K562 (cell line): ENCODE data around the gene LUC7L. TPM values are rescaled to one million over a fixed set of nuclear protein-coding genes. Genes with fewer than 3 reads are reported as not detected.

Experiments
- ATAC-seq: fragments of 200-7000 bp; cut with Tn5 transposase; 3 replicates; pipeline ENCODE4 v1.9.1; 2020; ENCODE audit warnings: moderate library complexity
- BruUV-seq: library from RNA; stranded (reverse); fragments of 400-500 nt; replicated peaks from 2 replicates; lab custom pipeline; 2021; lab: Mats Ljungman, UMichigan
- CTCF ChIA-PET: fragments of 300-600 bp; formaldehyde crosslinking; extraction: SDS; loops from one replicate; lab custom pipeline; 2021; ENCODE audit warnings: low intra/inter-chr PET ratio; lab: Yijun Ruan, JAX
- POLR2A ChIA-PET: fragments of 300-600, 350-650 bp; sonication (Branson Sonifier 250); formaldehyde crosslinking; extraction: SDS; loops from one replicate; lab custom pipeline; 2021; ENCODE audit warnings: antibody characterized with exemption, inconsistent platforms; lab: Yijun Ruan, JAX
- DNase-seq, 4 experiments: peaks; one replicate each; pipeline versions ENCODE4 v3.0.0 to v3.0.0-alpha.2; 2011 to 2018; ENCODE audit warnings: low spot score in 3 of 4, mixed read lengths in 3 of 4; ENCODE audit errors: extremely low read depth in 1 of 4
- FAIRE-seq: peaks from 2 replicates; lab custom pipeline; 2011; peaks lifted over from hg19 to GRCh38; lab: Jason Lieb, UNC
- H2AFZ ChIP-seq: 2 replicates; pipeline ENCODE4 v1.6.0; 2011; ENCODE audit warnings: low read depth, low read length, control low read depth, inconsistent platforms
- H3K27ac ChIP-seq: fragments of 200-600 bp; 3 replicates; pipeline ENCODE4 v1.8.0; 2011; ENCODE audit warnings: low read depth, mild to moderate bottlenecking, control low read depth, inconsistent platforms, low read length, moderate library complexity, mixed read lengths; ENCODE audit errors: extremely low read depth
- H3K27me3 ChIP-seq, 2 experiments: fragments of 300-600 bp in 1 of 2; 2 replicates in 1 of 2; 3 replicates in 1 of 2; pipeline versions ENCODE4 v1.6.0 to v1.8.0; 2011; ENCODE audit warnings: inconsistent platforms in 2 of 2, low read length in 2 of 2, mild to moderate bottlenecking in 1 of 2, mixed read lengths in 1 of 2, moderate library complexity in 1 of 2; ENCODE audit not compliant: control insufficient read depth in 2 of 2, insufficient read depth in 2 of 2
- H3K36me3 ChIP-seq: fragments of 300-600 bp; 3 replicates; pipeline ENCODE4 v1.8.0; 2011; ENCODE audit warnings: mild to moderate bottlenecking, low read length, inconsistent platforms; ENCODE audit not compliant: control insufficient read depth, insufficient read depth
- H3K4me1 ChIP-seq, 2 experiments: fragments of 200-600 bp in 1 of 2; replicated peaks in 1 of 2; 2 replicates in 1 of 2; 3 replicates in 1 of 2; pipeline versions ENCODE4 v1.5.1 to v1.8.0; 2011; ENCODE audit warnings: inconsistent platforms in 2 of 2, low read length in 2 of 2, mild to moderate bottlenecking in 1 of 2, mixed read lengths in 1 of 2, moderate library complexity in 1 of 2; ENCODE audit not compliant: control insufficient read depth in 2 of 2, insufficient read depth in 2 of 2
- H3K4me2 ChIP-seq: 2 replicates; pipeline ENCODE4 v1.6.1; 2011; ENCODE audit warnings: low read length, control low read depth, inconsistent platforms, mixed read lengths; ENCODE audit not compliant: insufficient read depth
- H3K4me3 ChIP-seq: fragments of 200-600 bp; sonication (generic), shearing (Covaris generic); 2 replicates; pipeline ENCODE4 v1.5.1; 2016; ENCODE audit warnings: control low read depth, inconsistent platforms
- H3K79me2 ChIP-seq: fragments of 200-600 bp; 3 replicates; pipeline ENCODE4 v1.8.0; 2011; ENCODE audit warnings: low read length, inconsistent platforms; ENCODE audit not compliant: control insufficient read depth, insufficient read depth
- H3K9ac ChIP-seq, 2 experiments: 2 replicates each; pipeline versions ENCODE4 v1.6.0 to v1.6.1; 2011; ENCODE audit warnings: low read depth in 2 of 2, low read length in 2 of 2, control low read depth in 1 of 2, inconsistent platforms in 1 of 2, mild to moderate bottlenecking in 1 of 2, mixed read lengths in 1 of 2; ENCODE audit not compliant: insufficient read depth in 1 of 2
- H3K9me1 ChIP-seq: one replicate; pipeline ENCODE4 v1.6.0; 2011; ENCODE audit warnings: inconsistent platforms, mild to moderate bottlenecking, low read length, moderate library complexity; ENCODE audit not compliant: control insufficient read depth, insufficient read depth
- H3K9me3 ChIP-seq: replicated peaks from 2 replicates; pipeline ENCODE4 v1.5.1; 2011; ENCODE audit warnings: low read depth, low read length, inconsistent platforms; ENCODE audit not compliant: control insufficient read depth, insufficient read depth
- H4K20me1 ChIP-seq: replicated peaks from 2 replicates; pipeline ENCODE4 v1.6.1; 2011; ENCODE audit warnings: low read length, inconsistent platforms, mixed read lengths; ENCODE audit not compliant: control insufficient read depth, insufficient read depth
- HINFP ChIP-seq: fragments of 450-650 bp; conservative IDR thresholded peaks from 2 replicates; pipeline ENCODE4 v1.6.1; 2016; ENCODE audit warnings: missing genetic modification characterization, low read depth, mild to moderate bottlenecking, control low read depth, missing compliant biosample characterization
- POLR2G ChIP-seq: fragments of 200-400 bp; formaldehyde crosslinking; IDR thresholded peaks from 2 replicates; pipeline ENCODE4 v1.6.1; 2017; ENCODE audit warnings: low read depth, mild to moderate bottlenecking, antibody characterized with exemption, low read length, moderate library complexity
- POLR3G ChIP-seq: IDR thresholded peaks from 2 replicates; pipeline ENCODE4 v1.6.1; 2011; ENCODE audit not compliant: insufficient read length, insufficient replicate concordance; ENCODE audit errors: extremely low read depth
- POU5F1 ChIP-seq: fragments of 150-350 bp; IDR thresholded peaks from 2 replicates; pipeline ENCODE4 v1.6.1; 2014; ENCODE audit warnings: borderline replicate concordance, low read length, low read depth, mild to moderate bottlenecking; ENCODE audit not compliant: partially characterized antibody
- ZNF263 ChIP-seq: sonication (generic); formaldehyde crosslinking; IDR thresholded peaks from 2 replicates; pipeline ENCODE4 v1.8.0; 2022; ENCODE audit warnings: mild to moderate bottlenecking, missing genetic modification reagents, borderline replicate concordance
- ZNF274 ChIP-seq: IDR thresholded peaks from 2 replicates; pipeline ENCODE4 v1.6.1; 2011; ENCODE audit warnings: low read depth, mild to moderate bottlenecking, low read length, moderate library complexity, borderline replicate concordance
- ZNF561 ChIP-seq: fragments of 450-650 bp; formaldehyde crosslinking; conservative IDR thresholded peaks from 2 replicates; pipeline ENCODE4 v1.4.0; 2020; ENCODE audit warnings: mild to moderate bottlenecking, moderate library complexity
- WGBS: fragments of 100-300 bp; shearing (Covaris generic); methylation state at CpG from one replicate; pipeline ENCODE4 v1.1.6; 2016; ENCODE audit warnings: low coverage, mixed read lengths; ENCODE audit not compliant: insufficient coverage; ENCODE audit errors: missing lambda C conversion rate; 5-methylcytosine and 5-hydroxymethylcytosine counted together
- in situ Hi-C: fragments of 300-500 bp; cut with MboI; formaldehyde crosslinking; loops from 4 replicates; pipeline ENCODE4 v1.15.0; 2018; ENCODE audit warnings: inconsistent platforms, mixed read lengths
- intact Hi-C: fragments of 100-400 bp; cut with micrococcal nuclease; formaldehyde crosslinking; loops from 2 replicates; pipeline ENCODE4 v1.14.2; 2022
- polyA plus RNA-seq, 8 experiments: library from polyadenylated mRNA; depleted of rRNA in 4 of 8; stranded (reverse) in 5 of 8; unstranded in 3 of 8; fragments of >200 nt; fragmentation: Nextera tagmentation in 2 of 8; fragmentation: Illumina TruSeq in 1 of 8; extraction: Ambion mirVana in 2 of 8; extraction: Trizol in 1 of 8; gene quantifications; 2 replicates each; pipeline versions ENCODE4 v1.2.1 to v1.2.3, GENCODE V29; 2011 to 2014; ENCODE audit warnings: inconsistent platforms in 1 of 8, missing spikeins in 1 of 8
- total RNA-seq, 7 experiments: library from RNA; depleted of rRNA in 6 of 7; stranded (reverse); fragments of >200 nt in 6 of 7; fragmentation: Illumina TruSeq in 2 of 7; extraction: Trizol in 2 of 7; gene quantifications; 2 replicates each; pipeline versions ENCODE4 v1.2.1 to v1.2.3, GENCODE V29; 2011 to 2021; ENCODE audit warnings: low replicate concordance in 1 of 7

The LUC7L gene
- total and polyA plus RNA-seq, 9 of the 15 experiments (the other 6 are each of a cell fraction or from before 2014, with no cell fraction given) = 1.7 to 93.3 (median 59.5) TPM

GRCh38 chr16:264440-264951 lies 35.2 kb upstream of the LUC7L start:
- Histone ChIP-seq H3K27ac (no peak overlapping the region), H3K4me3 (no peak overlapping the region), H3K9me1 (peaks cover 4% of the 10 kb centered on the region)
- DNase-seq = no peak
- TF ChIP-seq POU5F1 (no peak), ZNF263 (CRISPR knock-in tag) (no peak), ZNF274 (no peak), POLR2G (peak; percentile 38; the same call in 1 of the 2 replicates), ZNF561 (CRISPR knock-in tag) (no peak), HINFP (tag) (no peak), POLR3G (no peak)
- TF ChIP-seq, all 486 proteins: peak for 1
- in situ Hi-C loops = no loop called here
- ChIA-PET CTCF (no interaction called here), POLR2A (interaction anchor here (0.6 to 0.8 kb wide), 2 partner anchors 12 to 21 kb away, joined by 3 read pairs; no protein-coding TSS in a partner anchor)
- no TSS peak for BruUV-seq
- Histone ChIP-seq H3K4me2 (no peak overlapping the region), H4K20me1 (peaks cover 3% of the 10 kb centered on the region; the same call in 1 of the 2 replicates), H3K4me1 (peaks cover 4 to 62% of the 10 kb centered on the region in 2 experiments; a peak in 4 of 5 replicates), H3K9me3 (no peaks in the 10 kb centered on the region), H3K79me2 (no peaks in the 10 kb centered on the region), H3K9ac (peak overlapping the region in 1 of 2 experiments; percentile 35; a peak in 1 of 4 replicates), H2AFZ (no peak overlapping the region), H3K36me3 (peaks cover 21% of the 10 kb centered on the region; the same call in 2 of the 3 replicates), H3K27me3 (no peaks in the 10 kb centered on the region; a peak in 1 of 5 replicates)
- FAIRE-seq = no peak
- 84% methylated on average over 19 of the region's 23 CpGs for WGBS
- intact Hi-C loops = no loop called here
- no peak for ATAC-seq
